Left cardiac atrium (tissue), 4 donors: Measurements from ENCODE around the gene YIPF5. TPM values are rescaled to one million over a fixed set of nuclear protein-coding genes. Genes with fewer than 3 reads are reported as not detected.
A peak's percentile ranks its signal among the peaks of the same experiment; 100 is the strongest.

Experiments used
- ATAC-seq, 2 donors: fragments of 200-7000 bp; cut with Tn5 transposase; one replicate each; pipeline ENCODE4 v1.9.1; 2020; ENCODE audit warnings: mild to moderate bottlenecking in 2 of 2, moderate library complexity in 2 of 2
- DNase-seq: peaks from one replicate; pipeline ENCODE4 v3.0.0-alpha.2; 2020
- intact Hi-C, 2 donors: fragments of 100-400 bp; cut with DNase I; formaldehyde crosslinking; loops; one replicate each; pipeline versions ENCODE4 v1.14.1 to v1.15.1; 2022 to 2023
- long read RNA-seq: library from polyadenylated mRNA; unstranded; transcript quantifications from one replicate; pipeline ENCODE4 v2.0.0, GENCODE V29; 2021
- total RNA-seq, 2 donors: library from RNA; stranded (reverse); fragmentation: NEBNext Ultra II Directional; extraction: Animal tissue kit (Norgen Biotek cat#: 25700); gene quantifications; one replicate each; pipeline ENCODE4 v1.2.1, GENCODE V29; 2021
- donor health status: DM: no; HTN: yes; CAD: no.
- donor health status: DM: no; HTN: yes; CAD: no; lungs with severe emphysema.
- donor health status: DM: yes; HTN: yes; CAD: no.
- donor health status: Dilated cardiomyopathy.

YIPF5 gene
- 10 to 100 TPM; 33.9 to 34.9 TPM for total RNA-seq
- long read RNA-seq, transcript YIPF5-201 (6 exons, 3,147 nt) = major isoform, 61 of 70 reads
- long read RNA-seq, partial matches to known transcripts = 1 of 70 reads
- long read RNA-seq, other reads (novel, unspliced or antisense) = 7 of 70 reads

- peak; percentile 99 to 100 for ATAC-seq
- peak; percentile 96 for DNase-seq
- intact Hi-C loops = no loop called here
Measured at GRCh38 chr5:144170276-144171024, at the start of gene YIPF5, which contains the start of gene KCTD16. YIPF5 (minus strand) TSS chr5:144170659; CDS start chr5:144169955, 704 bp downstream. KCTD16 (plus strand) TSS chr5:144170873.

- ATAC-seq (no peak), DNase-seq (no peak)
- intact Hi-C loops = no loop called here
Measured at GRCh38 chr5:144219869-144220268, 49.4 kb upstream of the YIPF5 start.

- no peak for ATAC-seq
- no peak for DNase-seq
- intact Hi-C loops = no loop called here
Measured at GRCh38 chr5:144210655-144211054, 40.2 kb upstream of the YIPF5 start.

- no peak for DNase-seq
- intact Hi-C loops = loop anchor here (10.0 kb wide), 3 partner anchors 185 to 1835 kb away; no protein-coding TSS in a partner anchor
- ATAC-seq = no peak
Measured at GRCh38 chr5:144209361-144209760, 38.9 kb upstream of the YIPF5 start.

- intact Hi-C loops = loop anchor here (10.0 kb wide), 3 partner anchors 187 to 1837 kb away; no protein-coding TSS in a partner anchor
- no peak for ATAC-seq
- no peak for DNase-seq
Measured at GRCh38 chr5:144207875-144208444, 37.5 kb upstream of the YIPF5 start.

- peak in 1 of 2 donors; percentile 50 for ATAC-seq
- no peak for DNase-seq
- intact Hi-C loops = loop anchor here (10.0 kb wide), 3 partner anchors 189 to 1839 kb away; no protein-coding TSS in a partner anchor
Measured at GRCh38 chr5:144206141-144206540, 35.7 kb upstream of the YIPF5 start.

- intact Hi-C loops = loop anchor here (10.0 kb wide), 3 partner anchors 190 to 1840 kb away; no protein-coding TSS in a partner anchor
- peak; percentile 27 for DNase-seq
Measured at GRCh38 chr5:144205141-144205551, 34.7 kb upstream of the YIPF5 start.

GRCh38 chr5:144203750-144204596 is 33.5 kb upstream of the YIPF5 start:
- intact Hi-C loops = loop anchor here (5.0 to 10.0 kb wide), 4 partner anchors 191 to 1841 kb away; no protein-coding TSS in a partner anchor
- ATAC-seq (peak; percentile 74 to 75), DNase-seq (no peak)

More at GRCh38 chr5:144205141-144205551, 34.7 kb upstream of the YIPF5 start:
- ATAC-seq = peak; percentile 29 to 68

GRCh38 chr5:144202726-144203125 is 32.3 kb upstream of the YIPF5 start:
- intact Hi-C loops = loop anchor here (5.0 to 10.0 kb wide), 4 partner anchors 192 to 1842 kb away; no protein-coding TSS in a partner anchor
- no peak for ATAC-seq
- DNase-seq = no peak

GRCh38 chr5:144202072-144202471 is 31.6 kb upstream of the YIPF5 start:
- ATAC-seq (peak; percentile 24 to 66), DNase-seq (no peak)
- intact Hi-C loops = loop anchor here (5.0 to 10.0 kb wide), 4 partner anchors 193 to 1843 kb away; no protein-coding TSS in a partner anchor

- DNase-seq (no peak), ATAC-seq (no peak)
- intact Hi-C loops = loop anchor here (5.0 to 10.0 kb wide), 4 partner anchors 193 to 1843 kb away; no protein-coding TSS in a partner anchor
Measured at GRCh38 chr5:144201588-144201987, 31.1 kb upstream of the YIPF5 start.

GRCh38 chr5:144198386-144198785 is 27.9 kb upstream of the YIPF5 start:
- ATAC-seq (no peak), DNase-seq (no peak)
- intact Hi-C loops = no loop called here

GRCh38 chr5:144196612-144197011 is 26.2 kb upstream of the YIPF5 start:
- intact Hi-C loops = no loop called here
- no peak for ATAC-seq
- DNase-seq = no peak

- intact Hi-C loops = no loop called here
- DNase-seq = no peak
- ATAC-seq = no peak
Measured at GRCh38 chr5:144195448-144195847, 25.0 kb upstream of the YIPF5 start.

GRCh38 chr5:144194144-144194543 is 23.7 kb upstream of the YIPF5 start:
- intact Hi-C loops = no loop called here
- DNase-seq (no peak), ATAC-seq (no peak)

GRCh38 chr5:144192661-144193060 is 22.2 kb upstream of the YIPF5 start:
- no peak for ATAC-seq
- intact Hi-C loops = no loop called here
- no peak for DNase-seq

GRCh38 chr5:144191998-144192397 is 21.5 kb upstream of the YIPF5 start:
- DNase-seq (no peak), ATAC-seq (peak; percentile 71 to 74)
- intact Hi-C loops = no loop called here

- ATAC-seq (peak in 1 of 2 donors; percentile 17), DNase-seq (no peak)
- intact Hi-C loops = no loop called here
Measured at GRCh38 chr5:144191531-144191930, 21.1 kb upstream of the YIPF5 start.
